ENCODE measurements around the gene RPUSD2.

GRCh38 chr15:40538976-40539375 is 30.1 kb upstream of the RPUSD2 start:
- TF ChIP-seq POLR2A (IDR thresholded peaks at IDR 0.05; ENCODE audit: extremely low read depth, insufficient read length) (no peak), CTCF (IDR thresholded peaks at IDR 0.05; ENCODE audit: low read depth, low read length) (no peak)

All from NB4 (cell line).